Stimulated activated CD8-positive, alpha-beta memory T cell treated with anti-CD3 and anti-CD28 coated beads, Interleukin-15, amount 100 ng/mL, for 4 hours (primary cell): ENCODE results near the gene MAP4K4.
"Not testable (repeated sequence)": the region's sequence is repeated elsewhere in the genome, so short reads cannot be mapped to it uniquely, and the experiment has no call there.

Source experiments
- DNase-seq, 2 donors: peaks; one replicate each; pipeline ENCODE4 v3.0.0-alpha.2; 2020; ENCODE audit warnings: low read depth in 2 of 2

Gene MAP4K4

DNA sequence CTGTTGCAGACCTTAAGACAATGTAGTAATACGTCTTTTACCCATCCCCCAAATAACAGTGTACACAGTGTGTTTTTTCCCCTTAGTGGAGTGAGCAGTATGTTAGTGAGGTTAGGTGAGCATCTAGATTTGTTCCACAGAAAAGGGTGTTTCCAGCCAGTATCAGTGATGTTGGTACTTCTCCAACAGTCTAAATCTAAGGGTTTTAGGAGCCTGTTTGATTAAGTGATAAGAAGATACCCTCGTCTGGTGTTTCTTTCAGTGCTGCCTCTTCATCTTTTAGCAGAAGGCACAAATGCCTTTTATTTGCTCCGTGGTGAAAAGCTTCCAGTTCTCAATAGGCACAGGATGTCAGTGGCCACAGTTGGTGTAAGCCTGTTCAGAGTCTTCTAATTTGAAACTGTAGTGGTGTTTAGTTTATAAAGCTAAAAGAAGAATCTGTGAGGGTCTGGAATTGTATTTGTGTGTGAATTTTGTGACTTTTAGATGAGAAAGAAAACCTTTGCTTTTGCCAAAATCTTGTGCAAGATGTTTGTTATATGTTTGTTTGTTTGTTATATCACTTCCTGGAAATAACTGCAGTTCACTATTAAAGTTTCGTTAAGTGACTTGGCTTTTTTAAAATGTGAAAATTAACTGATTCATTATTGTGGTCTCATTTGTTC is 71.2 kb downstream of the MAP4K4 start:
- DNase-seq, result no peak

DNA sequence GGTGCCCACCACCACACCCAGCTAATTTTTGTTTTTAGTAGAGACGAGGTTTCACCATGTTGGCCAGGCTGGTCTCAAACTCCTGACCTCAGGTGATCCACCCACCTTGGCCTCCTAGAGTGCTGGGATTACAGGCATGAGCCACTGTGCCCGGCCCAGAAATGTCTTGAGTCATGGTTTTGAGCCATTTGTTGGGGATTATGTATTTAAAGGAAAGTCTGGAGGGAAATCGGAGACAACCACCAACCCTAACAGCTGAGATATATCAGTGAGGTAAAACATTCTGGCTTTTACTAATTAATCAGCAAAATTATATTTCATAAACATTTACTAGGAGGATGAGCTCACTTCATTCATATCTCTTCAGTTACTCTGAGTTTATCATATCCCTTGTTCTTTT is 72.2 kb downstream of the MAP4K4 start:
- not testable (repeated sequence) for DNase-seq

DNA sequence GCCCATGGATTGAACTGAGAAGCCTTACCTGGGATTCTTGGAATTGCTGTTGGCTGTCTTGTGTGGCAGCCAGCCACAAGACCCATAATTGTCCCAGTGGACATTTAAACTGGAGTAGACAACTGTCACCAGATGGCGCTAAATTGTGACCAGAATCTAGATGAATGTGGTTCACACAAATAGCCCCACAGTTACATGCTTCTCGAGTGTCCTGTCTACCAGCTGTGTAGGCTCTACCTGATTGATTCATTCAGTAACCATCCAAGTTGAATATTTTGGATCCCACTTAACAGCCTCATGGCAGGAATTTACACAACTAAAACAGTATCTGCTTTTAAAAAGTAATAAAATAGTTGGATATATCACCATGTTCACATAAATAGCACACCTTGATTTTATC is 73.2 kb downstream of the MAP4K4 start:
- DNase-seq, result no peak

DNA sequence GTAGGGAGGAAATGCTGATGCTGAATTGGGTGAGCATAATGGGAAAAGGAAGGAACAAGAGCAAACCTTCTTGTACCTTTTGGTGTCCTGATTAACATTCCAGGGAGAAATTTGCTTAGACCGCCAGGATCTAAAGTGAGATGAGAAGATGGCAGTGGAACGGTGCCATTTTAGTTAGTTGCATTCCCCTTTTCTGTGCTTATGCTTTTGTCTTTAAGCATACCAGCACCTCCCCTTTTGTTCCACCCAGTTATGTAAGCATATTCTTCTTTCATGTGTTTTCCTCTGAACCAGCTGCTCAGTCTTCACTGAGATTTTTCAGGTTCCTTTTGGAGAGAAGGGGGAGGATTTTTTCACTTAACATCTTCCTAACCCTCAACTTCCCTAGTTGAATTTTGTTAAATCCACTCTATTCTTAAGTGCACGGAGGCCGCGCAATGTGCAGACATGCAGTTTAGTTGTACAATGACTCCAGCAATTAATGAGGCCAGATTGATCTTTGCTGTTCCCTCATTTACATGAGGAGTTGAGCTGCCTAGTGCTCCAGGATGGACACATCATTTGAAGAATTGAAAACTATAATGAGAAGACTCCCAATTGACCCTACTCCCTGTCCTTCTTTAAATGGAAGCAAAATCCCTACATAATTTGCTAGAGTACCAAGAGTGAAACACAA is 73.9 kb downstream of the MAP4K4 start:
- DNase-seq, result no peak

DNA sequence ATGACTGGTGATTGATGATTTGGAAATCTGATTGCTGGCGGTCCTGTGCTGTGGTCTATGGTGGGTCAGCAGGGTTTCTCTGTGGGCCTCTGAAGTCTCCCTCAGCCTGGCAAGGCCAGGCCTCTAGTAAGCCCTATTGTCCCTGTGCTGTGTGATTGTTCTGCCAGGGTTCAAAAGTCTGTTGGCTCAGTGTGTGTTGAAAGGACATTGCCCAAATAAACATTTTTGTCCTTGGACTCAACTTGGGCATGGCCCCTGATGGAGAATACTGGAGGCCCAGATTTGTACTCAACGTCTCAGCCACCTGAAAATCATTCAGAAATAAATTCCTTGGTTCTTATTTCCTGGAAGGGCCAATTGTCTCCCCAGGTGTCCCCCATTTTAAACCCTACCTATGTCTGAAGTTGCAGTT is 74.4 kb downstream of the MAP4K4 start:
- DNase-seq, result no peak

DNA sequence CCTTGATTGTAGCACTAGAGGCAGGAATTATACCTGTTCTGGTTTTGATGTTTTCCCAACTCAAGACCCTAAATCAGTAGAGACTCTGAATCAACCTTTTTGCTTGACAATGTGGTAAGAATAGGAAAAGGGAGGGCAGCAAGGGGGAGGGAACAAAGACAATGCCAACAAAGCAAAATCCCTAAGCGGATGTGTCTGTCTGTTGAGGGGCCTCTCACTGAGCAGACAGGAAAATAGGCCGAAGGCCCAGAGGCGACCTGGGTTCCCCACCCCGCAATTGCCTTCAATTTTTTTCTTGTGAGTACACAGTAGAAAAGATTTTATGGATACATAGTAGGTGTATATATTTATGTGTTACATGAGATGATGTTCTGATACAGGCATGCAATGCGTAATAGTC is 75.6 kb downstream of the MAP4K4 start:
- no peak for DNase-seq

DNA sequence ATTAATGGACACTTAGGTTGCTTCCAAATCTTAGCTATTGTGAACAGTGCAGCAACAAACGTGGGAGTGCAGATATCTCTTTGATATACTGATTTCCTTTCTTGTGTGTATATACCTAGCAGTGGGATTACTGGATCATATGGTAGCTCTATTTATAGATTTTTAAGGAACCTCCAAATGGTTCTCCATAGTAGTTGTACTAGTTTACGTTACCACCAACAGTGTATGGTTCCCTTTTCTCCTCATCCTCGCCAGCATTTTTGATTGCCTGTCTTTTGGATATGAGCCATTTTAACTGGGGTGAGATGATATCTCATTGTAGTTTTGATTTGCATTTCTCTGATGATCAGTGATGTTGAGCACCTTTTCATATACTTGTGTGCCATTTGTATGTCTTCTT is 76.5 kb downstream of the MAP4K4 start:
- not testable (repeated sequence) for DNase-seq

DNA sequence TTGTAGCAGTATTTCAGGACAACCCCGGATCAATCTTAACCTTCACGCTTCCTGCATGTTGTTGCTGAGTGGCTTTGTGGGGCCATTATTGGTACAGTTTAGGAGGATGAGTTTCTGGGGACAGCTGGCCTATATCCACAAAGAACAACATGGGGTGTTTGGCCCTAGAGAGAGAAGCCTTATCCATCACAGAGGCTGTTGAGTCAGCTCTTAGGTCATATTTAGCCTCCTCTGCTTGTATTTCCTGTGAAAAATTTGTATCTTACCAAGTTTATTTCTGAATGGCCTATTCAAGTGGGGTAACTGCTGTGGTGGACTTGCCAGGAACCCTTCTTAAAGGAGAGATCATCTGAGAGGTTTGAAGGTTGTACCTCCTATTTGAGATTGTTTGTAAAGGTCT is 77.6 kb downstream of the MAP4K4 start:
- DNase-seq, result no peak

DNA sequence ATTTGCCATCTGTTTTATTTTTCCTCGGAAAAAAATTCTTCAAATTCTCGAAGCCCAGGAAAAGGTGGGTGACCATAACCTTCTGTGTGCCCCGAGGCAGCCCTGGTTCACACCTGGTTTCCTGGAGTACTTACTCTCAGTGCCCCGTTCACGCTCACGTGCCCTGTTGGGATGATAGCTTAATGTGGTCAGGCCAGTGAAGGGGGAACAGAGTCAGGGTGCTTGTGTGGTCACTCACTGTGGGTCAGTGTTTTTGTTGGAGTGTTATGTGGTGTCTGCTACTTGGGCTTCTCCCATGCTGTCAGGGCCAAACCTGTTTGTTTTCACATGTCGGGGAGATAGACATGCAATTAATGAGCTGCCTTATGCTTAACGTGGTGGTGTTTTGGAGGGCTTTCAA is 78.1 kb downstream of the MAP4K4 start:
- DNase-seq, result no peak

DNA sequence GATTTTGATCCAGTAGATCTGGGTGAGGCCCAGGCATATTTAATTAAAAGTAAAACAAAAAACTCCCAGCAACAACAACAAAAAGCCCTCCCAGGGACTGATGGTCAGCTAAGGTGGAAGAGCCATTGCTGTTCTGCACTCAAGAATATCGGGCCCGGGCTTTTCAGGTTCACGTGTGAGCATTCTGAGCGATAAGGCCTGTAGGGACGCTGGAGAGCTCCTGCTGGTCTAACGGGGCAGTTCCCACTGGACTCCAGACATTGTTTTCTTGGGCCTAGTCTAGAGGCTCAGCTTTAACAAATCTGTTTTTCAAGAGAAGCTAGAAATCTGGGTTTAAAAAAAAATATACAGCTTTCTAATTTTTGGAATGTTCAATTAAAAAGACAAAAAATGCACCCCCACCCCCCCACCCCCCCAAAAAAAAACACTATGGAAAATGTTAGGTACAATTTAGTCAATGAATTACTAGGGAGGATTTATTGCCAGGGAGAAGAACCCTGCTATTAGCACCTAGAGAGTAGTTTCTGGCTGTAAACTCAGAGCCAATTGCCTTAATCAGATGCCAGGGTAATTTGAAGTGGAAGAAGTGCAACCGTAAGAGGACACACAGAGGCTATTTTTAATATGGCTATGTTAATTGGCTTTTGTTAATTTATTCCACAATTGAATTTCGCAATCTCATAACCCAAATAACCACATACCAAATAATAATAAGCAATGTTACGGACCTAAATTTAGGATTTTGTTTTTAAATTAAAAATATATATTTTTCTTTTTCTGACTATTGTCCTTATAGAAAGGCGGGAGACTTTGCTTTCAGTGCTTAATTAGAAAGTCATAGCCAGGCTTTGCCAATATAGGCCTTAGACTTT is 78.9 kb downstream of the MAP4K4 start:
- no peak for DNase-seq

DNA sequence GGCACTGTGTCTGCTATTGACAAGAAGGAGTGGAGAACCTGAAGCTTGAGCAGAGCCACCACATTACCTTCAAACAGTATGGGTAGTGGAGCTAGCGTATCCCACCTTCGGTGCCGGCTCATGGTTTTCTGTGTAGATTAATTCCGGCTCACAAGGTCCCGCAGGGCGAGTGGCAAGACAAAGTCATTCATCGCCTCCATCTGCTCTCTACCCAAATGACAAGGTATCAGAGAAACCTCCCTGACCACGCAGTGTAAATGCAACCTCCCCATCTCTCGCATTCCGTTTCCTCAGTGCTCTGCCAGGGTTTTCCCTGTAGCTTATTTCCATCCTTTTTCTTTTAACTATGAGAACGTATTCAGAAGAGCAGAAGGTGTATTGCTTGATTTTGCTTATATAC is 79.8 kb downstream of the MAP4K4 start:
- DNase-seq, result no peak

DNA sequence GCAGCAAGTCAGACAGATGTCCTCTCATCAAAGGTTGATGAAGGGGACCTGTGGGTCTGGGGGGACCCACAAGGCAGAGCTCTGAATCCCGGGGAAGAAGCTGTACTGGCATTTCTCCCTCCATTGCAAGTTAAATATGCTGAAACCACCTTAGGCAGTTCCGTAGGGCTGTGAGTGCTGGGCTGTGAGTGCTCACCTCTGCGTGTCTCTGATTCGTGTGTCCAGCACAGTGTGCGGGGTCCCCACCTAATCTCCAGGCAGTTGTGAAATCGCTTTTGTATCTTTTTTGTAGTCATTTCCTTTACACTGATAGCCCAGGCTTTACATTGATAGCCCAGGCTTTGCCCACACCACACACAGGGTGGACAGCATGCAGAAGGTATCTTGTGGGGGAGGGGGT is 80.6 kb downstream of the MAP4K4 start:
- no peak for DNase-seq

DNA sequence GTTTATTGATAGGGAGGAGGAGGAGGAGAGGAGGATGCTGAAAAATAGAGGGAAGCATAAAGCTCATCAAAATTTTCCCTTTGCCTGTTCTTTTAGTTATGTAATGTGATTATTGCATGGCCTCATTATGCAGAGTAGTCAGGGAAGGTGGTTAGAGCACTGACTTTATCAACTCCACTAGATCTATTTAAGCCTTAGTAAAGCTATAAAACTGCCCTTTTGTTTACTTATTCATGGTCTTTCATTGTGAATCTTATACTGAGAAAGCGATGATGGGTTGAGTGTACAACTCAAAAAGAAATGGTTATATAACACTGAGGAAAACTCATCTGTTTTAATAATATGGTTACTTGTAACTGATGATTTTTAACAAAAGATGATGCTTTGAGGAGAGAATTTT is 81.7 kb downstream of the MAP4K4 start:
- no peak for DNase-seq

DNA sequence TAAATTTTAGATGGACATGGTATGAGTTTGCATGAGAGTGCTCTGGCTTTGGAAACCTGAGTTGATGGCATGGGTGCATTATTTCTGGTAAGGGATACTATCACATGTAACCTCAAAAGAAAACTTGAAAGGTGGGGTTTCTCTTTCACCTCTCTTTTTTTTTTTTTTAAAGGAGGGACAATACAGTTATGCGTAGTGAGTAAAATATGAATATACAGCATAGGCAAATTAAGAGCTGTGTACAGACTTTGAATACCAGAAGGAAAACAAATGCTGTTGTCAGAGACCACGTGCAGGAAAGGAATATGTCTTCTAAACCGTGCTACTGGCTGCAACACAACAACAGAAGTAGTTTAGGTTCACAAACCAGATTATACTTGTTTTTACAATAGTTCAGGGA is 82.1 kb downstream of the MAP4K4 start:
- DNase-seq, result no peak

DNA sequence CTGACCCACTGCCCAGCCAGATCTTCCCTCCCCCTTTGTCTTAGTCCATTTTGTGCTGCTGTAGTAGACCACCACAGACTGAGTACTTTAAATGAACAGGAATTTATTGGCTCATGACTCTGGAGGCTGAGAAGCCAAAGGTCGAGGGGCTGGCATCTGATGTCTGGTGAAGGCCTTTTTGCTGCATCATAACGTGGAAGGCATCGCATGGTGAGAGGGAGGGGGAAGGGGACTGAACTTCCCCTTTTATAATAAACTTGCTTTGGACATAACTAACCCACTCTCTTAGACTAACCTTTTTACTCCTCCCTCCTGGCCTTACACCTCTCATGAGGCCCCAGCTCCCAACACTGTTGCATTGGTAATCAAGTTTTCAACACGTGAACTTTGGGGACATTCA is 83.8 kb downstream of the MAP4K4 start:
- no peak for DNase-seq

DNA sequence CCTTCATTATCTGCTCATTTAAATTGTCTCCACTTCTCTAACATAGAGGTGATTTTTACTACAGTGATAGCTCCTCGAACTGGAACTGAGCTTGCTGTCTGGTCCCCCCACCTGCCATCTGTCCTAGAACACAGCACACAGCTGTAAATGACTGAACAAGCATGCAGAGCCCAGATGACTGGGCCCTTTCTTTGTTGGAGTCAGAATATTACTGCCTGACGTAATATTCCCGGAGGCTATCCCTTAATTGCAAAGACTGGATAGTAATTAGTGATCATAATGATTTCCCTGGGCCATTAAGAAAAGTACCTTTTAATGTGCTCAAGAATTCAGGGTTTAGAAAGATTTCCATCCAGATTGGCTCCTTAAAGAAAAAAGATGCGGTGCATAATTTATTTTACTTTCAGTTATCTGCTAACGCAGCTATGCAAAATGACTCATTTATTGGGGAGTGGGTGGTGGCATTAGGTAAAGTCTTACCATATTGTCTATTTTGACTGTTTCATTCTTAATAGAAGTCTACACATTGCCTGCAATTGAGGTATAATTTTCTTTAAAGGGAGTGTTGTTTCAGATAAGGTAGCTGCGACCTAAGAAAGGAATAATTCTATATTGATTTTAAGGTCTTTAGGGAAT is 84.4 kb downstream of the MAP4K4 start:
- no peak for DNase-seq

DNA sequence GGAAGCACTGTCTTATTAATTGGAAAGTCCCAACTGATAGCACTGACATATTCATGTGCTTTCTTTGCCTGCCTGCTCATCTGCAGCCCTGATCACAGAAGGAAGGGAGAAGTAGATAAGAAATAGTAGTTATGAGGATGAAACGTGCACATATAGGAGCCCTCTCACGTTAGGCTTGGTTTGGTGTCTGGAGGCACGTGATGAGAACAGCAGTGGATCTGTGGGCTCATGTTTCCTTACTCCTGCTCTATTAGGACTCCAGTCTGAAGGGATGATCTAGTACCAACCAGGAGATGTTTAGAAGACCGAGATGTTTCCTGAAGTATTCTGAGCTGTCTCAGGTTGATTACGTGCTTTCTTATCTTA is 84.9 kb downstream of the MAP4K4 start:
- no peak for DNase-seq

DNA sequence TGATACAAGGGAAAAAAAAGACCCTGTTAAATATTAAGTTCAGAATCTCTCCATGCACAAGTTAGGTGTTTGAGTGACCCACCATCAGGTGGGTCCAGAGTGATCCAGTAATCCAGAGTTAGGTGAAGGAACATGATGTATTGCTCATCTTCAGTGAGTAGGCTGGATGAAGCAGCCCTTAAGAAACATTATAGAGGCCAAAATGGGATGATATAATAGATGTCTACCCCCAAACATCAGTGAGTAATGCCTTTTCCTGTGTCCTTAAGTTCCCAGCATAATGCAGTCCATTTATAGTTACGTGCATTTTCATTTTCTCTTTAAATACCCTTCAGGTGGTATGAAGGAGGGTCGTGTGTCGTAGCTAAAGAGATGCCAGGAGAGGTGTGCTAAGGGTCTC is 89.6 kb downstream of the MAP4K4 start:
- no peak for DNase-seq

DNA sequence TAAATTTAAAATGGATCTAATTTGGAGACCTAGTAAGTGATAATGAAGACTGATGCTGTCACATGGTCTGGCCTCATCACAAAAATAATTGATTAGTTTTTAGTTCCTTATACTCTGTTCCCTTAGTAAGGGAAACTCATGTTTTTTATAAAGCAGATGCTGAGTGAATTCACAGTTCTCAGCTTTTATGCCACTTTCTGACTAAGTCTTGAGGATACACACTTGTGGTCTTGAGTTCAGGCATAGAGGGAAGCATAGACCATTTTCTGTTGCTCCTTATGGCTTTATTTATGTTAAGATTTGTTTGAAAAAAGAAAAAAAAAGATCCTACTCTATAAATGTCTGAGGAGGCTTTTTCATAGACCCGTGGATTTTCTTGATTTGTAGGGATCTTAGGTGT is 91.1 kb downstream of the MAP4K4 start:
- no peak for DNase-seq

DNA sequence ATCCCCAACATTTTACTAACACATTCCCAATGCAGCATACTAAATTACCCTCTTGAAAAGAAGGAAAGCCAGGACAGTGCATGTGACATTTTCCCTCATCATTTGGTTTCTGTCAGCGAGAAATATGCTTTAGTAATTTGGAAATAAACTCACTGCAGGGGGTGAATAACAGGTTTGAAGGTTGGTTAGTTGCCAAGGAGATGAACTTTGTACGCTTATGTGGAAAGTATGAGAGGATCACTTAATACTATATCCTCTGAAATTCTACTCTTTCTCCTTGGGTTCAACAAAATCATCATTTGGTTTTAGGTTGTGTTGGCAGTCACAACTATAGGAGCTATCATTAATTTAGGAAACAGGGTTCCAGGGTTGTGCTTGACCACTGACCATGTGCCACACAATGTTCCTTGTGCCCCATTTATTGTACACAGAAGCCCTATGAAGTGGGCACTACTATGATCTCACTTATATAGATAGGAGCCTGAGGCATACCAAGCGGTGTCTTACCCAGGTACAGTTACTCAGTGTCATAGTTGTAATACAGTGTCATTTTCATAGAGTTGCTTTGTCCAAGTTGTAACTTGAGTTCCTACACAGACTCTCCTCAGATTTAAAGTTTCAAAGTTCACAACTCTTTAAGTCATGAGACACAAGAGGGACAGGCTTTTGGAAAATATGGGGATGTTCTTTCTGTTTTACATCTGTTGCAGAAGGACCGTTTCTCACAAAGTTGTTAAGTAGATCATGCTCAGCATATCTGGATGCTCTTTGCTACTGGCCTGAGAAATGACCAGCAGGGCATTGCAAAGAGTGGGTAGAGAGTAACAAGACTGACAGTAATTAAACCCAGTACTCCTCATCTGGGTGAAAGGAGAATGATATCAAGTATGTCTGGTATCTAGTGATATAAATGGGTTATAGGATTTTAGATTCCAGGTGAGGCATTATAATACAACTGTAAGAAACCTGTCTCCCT is 91.8 kb downstream of the MAP4K4 start:
- DNase-seq, result no peak

DNA sequence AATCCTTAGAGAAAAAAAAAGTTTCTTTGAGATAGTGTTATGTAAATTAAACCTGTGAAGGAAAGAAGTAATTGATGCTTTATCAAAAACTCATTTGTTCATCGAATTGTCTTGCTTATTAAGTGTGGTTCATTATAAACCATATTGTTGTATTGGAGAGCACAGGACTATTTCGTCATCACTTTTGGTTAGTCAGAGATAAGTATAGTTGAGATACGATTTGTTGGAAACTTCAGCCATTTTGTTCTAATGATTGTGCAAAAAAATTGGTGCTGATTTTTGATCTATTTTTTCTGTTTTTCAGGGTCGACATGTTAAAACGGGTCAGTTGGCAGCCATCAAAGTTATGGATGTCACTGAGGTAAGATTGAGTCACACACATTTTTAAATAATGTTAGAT is 92.9 kb downstream of the MAP4K4 start:
- DNase-seq, result no peak
